ENCODE measurements around the gene NUP88.

DNA sequence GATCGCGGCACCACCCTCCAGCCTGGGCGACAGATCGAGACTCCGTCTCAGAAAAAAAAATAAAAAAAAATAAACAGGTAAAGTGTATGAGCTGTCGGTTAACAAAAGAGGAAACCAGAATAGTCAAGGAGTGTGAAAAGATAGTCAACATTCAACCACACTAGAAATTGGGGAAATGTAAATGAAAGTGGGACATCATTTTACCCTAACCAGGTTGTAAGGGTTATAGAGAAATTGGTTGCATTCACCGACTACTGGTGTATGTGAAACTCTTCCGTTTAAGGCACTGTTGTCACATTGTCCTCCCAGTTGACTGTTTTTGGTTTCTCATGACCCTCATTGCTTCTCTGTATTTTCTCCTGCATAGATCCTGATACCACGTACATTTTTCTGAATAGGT lies 74.5 kb downstream of the NUP88 start:
- no peak for TF ChIP-seq EZH2 (IDR thresholded peaks at IDR 0.05; ENCODE audit: low read length, missing control alignments)
- TF ChIP-seq, protein P1, sequence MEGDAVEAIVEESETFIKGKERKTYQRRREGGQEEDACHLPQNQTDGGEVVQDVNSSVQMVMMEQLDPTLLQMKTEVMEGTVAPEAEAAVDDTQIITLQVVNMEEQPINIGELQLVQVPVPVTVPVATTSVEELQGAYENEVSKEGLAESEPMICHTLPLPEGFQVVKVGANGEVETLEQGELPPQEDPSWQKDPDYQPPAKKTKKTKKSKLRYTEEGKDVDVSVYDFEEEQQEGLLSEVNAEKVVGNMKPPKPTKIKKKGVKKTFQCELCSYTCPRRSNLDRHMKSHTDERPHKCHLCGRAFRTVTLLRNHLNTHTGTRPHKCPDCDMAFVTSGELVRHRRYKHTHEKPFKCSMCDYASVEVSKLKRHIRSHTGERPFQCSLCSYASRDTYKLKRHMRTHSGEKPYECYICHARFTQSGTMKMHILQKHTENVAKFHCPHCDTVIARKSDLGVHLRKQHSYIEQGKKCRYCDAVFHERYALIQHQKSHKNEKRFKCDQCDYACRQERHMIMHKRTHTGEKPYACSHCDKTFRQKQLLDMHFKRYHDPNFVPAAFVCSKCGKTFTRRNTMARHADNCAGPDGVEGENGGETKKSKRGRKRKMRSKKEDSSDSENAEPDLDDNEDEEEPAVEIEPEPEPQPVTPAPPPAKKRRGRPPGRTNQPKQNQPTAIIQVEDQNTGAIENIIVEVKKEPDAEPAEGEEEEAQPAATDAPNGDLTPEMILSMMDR (conservative IDR thresholded peaks at IDR 0.05 in 1 of 2, IDR thresholded peaks at IDR 0.05 in 1 of 2; ENCODE audit: low read depth in 1 of 2, low read length in 2 of 2) = no peak

Measured in fibroblast of lung (primary cell).